Upper lobe of left lung (tissue), 4 donors: ENCODE results near the gene LRRC56.

ENCODE experiments used
- EP300 ChIP-seq, 4 donors: sonication (generic); formaldehyde crosslinking; IDR thresholded peaks; one replicate each; pipeline ENCODE4 v1.5.1; 2017; ENCODE audit warnings: antibody characterized with exemption in 4 of 4, control low read depth in 2 of 4
- POLR2A ChIP-seq, 4 donors: fragments of 450-650 bp; IDR thresholded peaks; one replicate each; pipeline ENCODE4 v1.5.1; 2016 to 2017; ENCODE audit warnings: antibody characterized with exemption in 4 of 4, mild to moderate bottlenecking in 2 of 4
- POLR2AphosphoS5 ChIP-seq, 2 donors: sonication (generic); formaldehyde crosslinking; IDR thresholded peaks; one replicate each; pipeline ENCODE4 v1.5.1; 2017; ENCODE audit warnings: antibody characterized with exemption in 2 of 2
- TF ChIP-seq, protein P1 (sequence below), 6 experiments: fragments of 450-650 bp in 4 of 6; fragments of 200-600 bp in 2 of 6; sonication (generic) in 2 of 6; IDR thresholded peaks; one replicate each; pipeline ENCODE4 v1.5.1; 2016 to 2019; ENCODE audit warnings: antibody characterized with exemption in 6 of 6

DNA sequence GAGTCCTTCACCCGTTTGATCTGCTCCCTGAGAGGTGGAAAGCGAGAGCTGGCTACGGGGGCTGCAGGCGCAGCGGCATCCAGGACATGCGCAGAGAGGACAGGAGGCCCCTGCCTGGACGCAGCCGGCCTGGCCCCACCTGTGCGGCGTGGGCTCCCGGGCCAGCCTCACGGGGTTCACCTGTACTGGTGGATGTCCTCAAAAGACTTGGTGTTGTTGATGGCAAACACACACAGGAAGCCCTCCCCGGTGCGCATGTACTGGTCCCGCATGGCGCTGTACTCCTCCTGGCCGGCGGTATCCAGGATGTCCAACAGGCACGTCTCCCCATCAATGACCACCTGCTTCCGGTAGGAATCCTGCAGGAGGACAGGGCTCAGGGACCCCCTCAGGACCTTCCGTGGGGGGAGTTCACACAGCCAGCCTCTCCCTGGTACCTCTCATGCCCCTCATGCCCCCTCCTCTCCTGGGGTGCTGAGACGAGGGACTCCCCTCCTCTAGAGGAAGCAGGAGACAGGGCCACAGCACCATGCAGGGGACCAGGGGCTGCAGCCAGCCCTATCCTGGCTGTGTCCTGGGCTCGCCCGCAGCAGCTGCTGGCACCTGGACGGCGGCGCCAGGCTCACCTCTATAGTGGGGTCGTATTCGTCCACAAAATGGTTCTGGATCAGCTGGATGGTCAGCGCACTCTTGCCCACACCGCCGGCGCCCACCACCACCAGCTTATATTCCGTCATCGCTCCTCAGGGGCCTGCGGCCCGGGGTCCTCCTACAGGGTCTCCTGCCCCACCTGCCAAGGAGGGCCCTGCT, 3.5 kb upstream of the LRRC56 start:
- TF ChIP-seq, protein P1, sequence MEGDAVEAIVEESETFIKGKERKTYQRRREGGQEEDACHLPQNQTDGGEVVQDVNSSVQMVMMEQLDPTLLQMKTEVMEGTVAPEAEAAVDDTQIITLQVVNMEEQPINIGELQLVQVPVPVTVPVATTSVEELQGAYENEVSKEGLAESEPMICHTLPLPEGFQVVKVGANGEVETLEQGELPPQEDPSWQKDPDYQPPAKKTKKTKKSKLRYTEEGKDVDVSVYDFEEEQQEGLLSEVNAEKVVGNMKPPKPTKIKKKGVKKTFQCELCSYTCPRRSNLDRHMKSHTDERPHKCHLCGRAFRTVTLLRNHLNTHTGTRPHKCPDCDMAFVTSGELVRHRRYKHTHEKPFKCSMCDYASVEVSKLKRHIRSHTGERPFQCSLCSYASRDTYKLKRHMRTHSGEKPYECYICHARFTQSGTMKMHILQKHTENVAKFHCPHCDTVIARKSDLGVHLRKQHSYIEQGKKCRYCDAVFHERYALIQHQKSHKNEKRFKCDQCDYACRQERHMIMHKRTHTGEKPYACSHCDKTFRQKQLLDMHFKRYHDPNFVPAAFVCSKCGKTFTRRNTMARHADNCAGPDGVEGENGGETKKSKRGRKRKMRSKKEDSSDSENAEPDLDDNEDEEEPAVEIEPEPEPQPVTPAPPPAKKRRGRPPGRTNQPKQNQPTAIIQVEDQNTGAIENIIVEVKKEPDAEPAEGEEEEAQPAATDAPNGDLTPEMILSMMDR (IDR thresholded peaks at IDR 0.05) = no peak
- TF ChIP-seq POLR2A (IDR thresholded peaks at IDR 0.05) = no peak
- no peak for TF ChIP-seq POLR2AphosphoS5 (IDR thresholded peaks at IDR 0.05)
- no peak for TF ChIP-seq EP300 (IDR thresholded peaks at IDR 0.05)
